CD4-positive, alpha-beta T cell (primary cell): ENCODE measurements around the gene GTF2IRD1. TPM values are rescaled to one million over a fixed set of nuclear protein-coding genes. Genes with fewer than 3 reads are reported as not detected.

Experiments
- ATAC-seq: fragments of 200-7000 bp; cut with Tn5 transposase; one replicate; pipeline ENCODE4 v1.10.0; 2022; ENCODE audit warnings: mild to moderate bottlenecking; ENCODE audit not compliant: poor library complexity
- CTCF ChIA-PET: fragments of 350-600 bp; sonication (Branson Sonifier 250); formaldehyde crosslinking; loops from one replicate; lab custom pipeline; 2021; ENCODE audit warnings: antibody characterized with exemption, inconsistent platforms; lab: Charles Lee
- POLR2A ChIA-PET: fragments of 350-600 bp; sonication (Branson Sonifier 250); formaldehyde crosslinking; loops from one replicate; lab custom pipeline; 2021; ENCODE audit warnings: antibody characterized with exemption, inconsistent platforms; lab: Charles Lee
- DNase-seq, 14 experiments: peaks; one replicate each; pipeline ENCODE4 v3.0.0-alpha.2; 2013 to 2020; ENCODE audit warnings: mixed read lengths in 2 of 14
- H3K27ac ChIP-seq, 2 donors: one replicate each; pipeline versions ENCODE4 v1.5.1 to v1.7.0; 2013; ENCODE audit warnings: low read length in 2 of 2, low read depth in 1 of 2, mild to moderate bottlenecking in 1 of 2
- H3K27me3 ChIP-seq, 2 experiments: 1 replicate in 1 of 2; 2 replicates in 1 of 2; pipeline versions ENCODE4 v1.6.1 to v1.7.0; 2013; ENCODE audit warnings: low read length in 2 of 2, control low read depth in 1 of 2, mild to moderate bottlenecking in 1 of 2, moderate library complexity in 1 of 2; ENCODE audit not compliant: insufficient read depth in 2 of 2, control insufficient read depth in 1 of 2
- H3K36me3 ChIP-seq: one replicate; pipeline ENCODE4 v1.6.1; 2013; ENCODE audit warnings: low read length, control low read depth; ENCODE audit not compliant: insufficient read depth
- H3K4me1 ChIP-seq: one replicate; pipeline ENCODE4 v1.6.1; 2013; ENCODE audit warnings: low read length, control low read depth; ENCODE audit not compliant: insufficient read depth
- H3K4me3 ChIP-seq: one replicate; pipeline ENCODE4 v1.5.1; 2013; ENCODE audit warnings: mild to moderate bottlenecking, low read length, moderate library complexity
- H3K9me3 ChIP-seq, 2 experiments: 1 replicate in 1 of 2; 2 replicates in 1 of 2; pipeline versions ENCODE4 v1.6.1 to v1.7.0; 2013; ENCODE audit warnings: low read length in 2 of 2, mild to moderate bottlenecking in 2 of 2, control low read depth in 1 of 2, moderate library complexity in 1 of 2; ENCODE audit not compliant: control insufficient read depth in 1 of 2, insufficient read depth in 1 of 2
- H3K27ac Mint-ChIP-seq: one replicate; pipeline ENCODE4 v1.8.0; 2020; ENCODE audit warnings: mixed read lengths
- H3K27me3 Mint-ChIP-seq: one replicate; pipeline ENCODE4 v1.8.0; 2021; ENCODE audit warnings: mixed read lengths
- H3K36me3 Mint-ChIP-seq: one replicate; pipeline ENCODE4 v1.8.0; 2021; ENCODE audit warnings: low read depth, mixed read lengths
- H3K4me1 Mint-ChIP-seq: one replicate; pipeline ENCODE4 v1.8.0; 2021; ENCODE audit warnings: low read depth, mixed read lengths
- H3K4me3 Mint-ChIP-seq: one replicate; pipeline ENCODE4 v1.8.0; 2020; ENCODE audit warnings: mild to moderate bottlenecking, mixed read lengths
- H3K9me3 Mint-ChIP-seq: one replicate; pipeline ENCODE4 v1.8.0; 2020; ENCODE audit warnings: mixed read lengths
- intact Hi-C, 2 experiments: fragments of 100-400 bp; cut with DNase I in 1 of 2; cut with micrococcal nuclease in 1 of 2; formaldehyde crosslinking; loops; one replicate each; pipeline versions ENCODE4 v1.15.1 to v1.9.0; 2023 to 2025; cut with DNase I, micrococcal nuclease
- total RNA-seq, 174 experiments: library from RNA in 2 of 174; stranded (reverse) in 2 of 174; gene quantifications; one replicate each; pipeline ENCODE4 v1.2.3 and lab custom pipeline; 2021 to 2026
- TF ChIP-seq, protein P1 (sequence below): fragments of 200-600 bp; IDR thresholded peaks from one replicate; pipeline ENCODE4 v1.8.0; 2022; ENCODE audit warnings: antibody characterized with exemption, mild to moderate bottlenecking

GTF2IRD1 gene
- total RNA-seq, 2 experiments from 2014 or later: 0.74 to 1.2 TPM

DNA sequence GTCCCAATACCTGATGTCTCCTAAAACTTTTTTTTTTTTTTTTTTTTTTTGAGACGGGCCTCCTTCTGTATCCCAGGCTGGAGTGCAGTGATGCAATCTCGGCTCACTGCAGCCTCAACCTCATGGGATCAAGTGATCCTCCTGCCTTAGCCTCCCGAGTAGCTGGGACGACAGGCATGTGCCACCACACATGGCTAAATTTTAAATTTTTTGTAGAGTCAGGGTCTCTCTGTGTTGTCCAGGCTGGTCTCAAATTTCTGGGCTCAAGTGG is 28.4 kb downstream of the GTF2IRD1 start:
- CTCF ChIA-PET: no interaction called here
- Mint-ChIP-seq H3K27me3 (peaks cover 7% of the 10 kb centered on the region), H3K4me1 (no peaks in the 10 kb centered on the region), H3K9me3 (no peaks in the 10 kb centered on the region), H3K4me3 (no peak overlapping the region), H3K27ac (no peak overlapping the region), H3K36me3 (no peaks in the 10 kb centered on the region)
- Histone ChIP-seq H3K4me3 (no peak overlapping the region), H3K9me3 (no peaks in the 10 kb centered on the region), H3K4me1 (no peaks in the 10 kb centered on the region), H3K36me3 (no peaks in the 10 kb centered on the region), H3K27me3 (peaks cover 6 to 7% of the 10 kb centered on the region in 2 experiments), H3K27ac (no peak overlapping the region)
- DNase-seq (no peak), ATAC-seq (no peak)
- TF ChIP-seq, protein P1, sequence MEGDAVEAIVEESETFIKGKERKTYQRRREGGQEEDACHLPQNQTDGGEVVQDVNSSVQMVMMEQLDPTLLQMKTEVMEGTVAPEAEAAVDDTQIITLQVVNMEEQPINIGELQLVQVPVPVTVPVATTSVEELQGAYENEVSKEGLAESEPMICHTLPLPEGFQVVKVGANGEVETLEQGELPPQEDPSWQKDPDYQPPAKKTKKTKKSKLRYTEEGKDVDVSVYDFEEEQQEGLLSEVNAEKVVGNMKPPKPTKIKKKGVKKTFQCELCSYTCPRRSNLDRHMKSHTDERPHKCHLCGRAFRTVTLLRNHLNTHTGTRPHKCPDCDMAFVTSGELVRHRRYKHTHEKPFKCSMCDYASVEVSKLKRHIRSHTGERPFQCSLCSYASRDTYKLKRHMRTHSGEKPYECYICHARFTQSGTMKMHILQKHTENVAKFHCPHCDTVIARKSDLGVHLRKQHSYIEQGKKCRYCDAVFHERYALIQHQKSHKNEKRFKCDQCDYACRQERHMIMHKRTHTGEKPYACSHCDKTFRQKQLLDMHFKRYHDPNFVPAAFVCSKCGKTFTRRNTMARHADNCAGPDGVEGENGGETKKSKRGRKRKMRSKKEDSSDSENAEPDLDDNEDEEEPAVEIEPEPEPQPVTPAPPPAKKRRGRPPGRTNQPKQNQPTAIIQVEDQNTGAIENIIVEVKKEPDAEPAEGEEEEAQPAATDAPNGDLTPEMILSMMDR: no peak
- intact Hi-C loops: no loop called here
- POLR2A ChIA-PET: no interaction called here

DNA sequence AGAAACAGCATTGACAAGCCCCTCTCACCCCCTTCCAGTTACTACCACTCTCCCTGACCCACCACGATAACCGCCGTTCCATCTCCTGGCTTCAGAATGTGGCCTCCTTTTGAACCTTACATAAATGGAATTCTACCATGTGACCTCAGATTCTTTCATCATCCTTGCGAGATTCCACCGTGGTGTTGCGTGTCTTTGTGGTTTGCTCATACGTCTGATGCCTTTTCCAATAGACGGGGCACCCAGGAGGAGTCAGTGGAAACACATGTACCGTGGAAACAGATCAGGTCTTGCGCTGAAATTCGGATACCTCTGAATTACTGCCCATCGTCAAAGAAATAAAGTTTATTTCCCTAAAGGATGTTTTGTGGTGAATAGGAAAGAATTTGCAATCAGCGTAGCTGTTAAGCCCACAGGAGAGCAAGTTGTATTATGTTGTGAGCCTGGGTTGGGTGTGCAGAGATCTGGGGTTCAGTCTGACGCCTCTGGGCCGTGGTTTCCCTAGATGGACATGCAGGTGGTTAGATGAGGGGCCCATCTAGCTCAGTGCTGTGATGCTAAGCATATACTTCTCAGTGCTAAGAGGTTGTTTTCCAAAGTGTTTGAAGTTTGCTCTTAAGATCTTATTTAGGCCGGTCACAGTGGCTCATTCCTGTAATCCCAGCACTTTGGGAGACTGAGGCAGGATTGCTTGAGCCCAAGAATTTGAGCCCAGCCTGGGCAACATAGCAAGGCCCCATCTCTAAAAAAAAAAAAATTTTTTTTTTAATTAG is 29.1 kb downstream of the GTF2IRD1 start:
- TF ChIP-seq, protein P1: no peak
- ChIA-PET CTCF (no interaction called here), POLR2A (no interaction called here)
- intact Hi-C loops: no loop called here
- Mint-ChIP-seq H3K36me3 (no peaks in the 10 kb centered on the region), H3K27me3 (peaks cover 7% of the 10 kb centered on the region), H3K27ac (no peak overlapping the region), H3K4me1 (no peaks in the 10 kb centered on the region), H3K4me3 (no peak overlapping the region), H3K9me3 (no peaks in the 10 kb centered on the region)
- H3K9me3 ChIP-seq: no peaks in the 10 kb centered on the region
- no peak for ATAC-seq
- no peaks in the 10 kb centered on the region for H3K4me1 ChIP-seq
- H3K4me3 ChIP-seq: no peak overlapping the region
- H3K27ac ChIP-seq: no peak overlapping the region
- DNase-seq: peak in 2 of 14 experiments; percentile 23 to 31
- no peaks in the 10 kb centered on the region for H3K36me3 ChIP-seq
- peaks cover 6 to 7% of the 10 kb centered on the region in 2 experiments for H3K27me3 ChIP-seq

DNA sequence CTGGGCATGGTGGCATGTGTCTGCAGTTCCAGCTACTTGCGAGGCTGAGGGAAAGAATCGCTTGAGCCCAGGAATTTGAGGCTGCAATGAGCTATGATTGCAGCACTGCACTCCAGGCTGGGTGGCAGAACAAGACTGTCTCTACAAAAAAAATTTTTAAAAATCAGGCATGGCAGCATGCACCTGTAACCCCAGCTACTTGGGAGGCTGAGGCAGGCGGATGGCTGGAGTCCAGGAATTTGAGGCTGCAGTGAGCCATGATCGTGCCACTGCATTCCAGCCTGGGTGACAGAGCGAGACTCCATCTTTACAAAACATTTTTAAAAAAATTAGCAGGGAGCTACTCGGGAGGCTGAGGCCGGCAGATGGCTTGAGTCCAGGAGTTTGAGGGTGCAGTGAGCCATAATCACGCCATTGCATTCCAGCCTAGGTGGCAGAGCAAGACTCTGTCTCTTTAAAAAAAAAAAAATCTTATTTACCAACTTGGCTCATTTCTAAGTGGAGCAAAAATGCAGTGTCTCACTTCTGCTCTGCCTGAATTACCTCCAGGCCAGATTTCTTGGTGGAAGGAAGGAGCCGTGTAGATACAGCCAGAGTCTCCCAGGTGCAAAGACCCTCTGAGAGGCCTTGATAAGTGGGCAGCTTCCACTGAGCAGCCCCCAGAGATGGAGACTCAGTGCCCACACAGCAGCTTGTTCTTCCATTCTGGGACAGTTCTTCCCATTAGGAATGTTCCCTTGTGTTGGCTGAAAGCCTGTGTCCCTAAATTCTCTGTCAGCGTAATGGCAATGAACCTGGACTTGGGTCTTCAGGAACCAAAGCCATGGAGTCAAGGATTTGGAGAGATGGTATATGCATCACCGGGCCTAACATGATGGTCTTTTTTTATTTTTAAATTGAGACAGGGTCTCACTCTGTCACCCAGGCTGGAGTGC is 30.0 kb downstream of the GTF2IRD1 start:
- Histone ChIP-seq H3K27ac (no peak overlapping the region), H3K27me3 (peaks cover 6 to 7% of the 10 kb centered on the region in 2 experiments), H3K4me1 (no peaks in the 10 kb centered on the region), H3K4me3 (no peak overlapping the region), H3K36me3 (no peaks in the 10 kb centered on the region), H3K9me3 (no peaks in the 10 kb centered on the region)
- ATAC-seq: no peak
- no peak for DNase-seq
- intact Hi-C loops: no loop called here
- Mint-ChIP-seq H3K36me3 (no peaks in the 10 kb centered on the region), H3K9me3 (no peaks in the 10 kb centered on the region), H3K4me1 (no peaks in the 10 kb centered on the region), H3K27me3 (peaks cover 7% of the 10 kb centered on the region), H3K4me3 (no peak overlapping the region), H3K27ac (no peak overlapping the region)
- TF ChIP-seq, protein P1: no peak
- CTCF ChIA-PET: no interaction called here
- POLR2A ChIA-PET: no interaction called here
